Nephron progenitor cell (in vitro differentiated cells): Measurements from ENCODE around the gene WDR48.
A peak's percentile ranks its signal among the peaks of the same experiment; 100 is the strongest.

Experiments used
- DNase-seq: peaks from one replicate; pipeline ENCODE4 v3.0.0; 2021
- H3K27ac Mint-ChIP-seq: 2 replicates; pipeline ENCODE4 v1.8.0; 2021; ENCODE audit warnings: mild to moderate bottlenecking, moderate library complexity, mixed read lengths
- H3K27me3 Mint-ChIP-seq: 2 replicates; pipeline ENCODE4 v1.8.0; 2021; ENCODE audit warnings: mild to moderate bottlenecking, low read depth, mixed read lengths; ENCODE audit not compliant: poor library complexity
- H3K36me3 Mint-ChIP-seq: 2 replicates; pipeline ENCODE4 v1.8.0; 2021; ENCODE audit warnings: low read depth, mixed read lengths
- H3K4me1 Mint-ChIP-seq: 2 replicates; pipeline ENCODE4 v1.8.0; 2021; ENCODE audit warnings: mixed read lengths
- H3K4me3 Mint-ChIP-seq: 2 replicates; pipeline ENCODE4 v1.8.0; 2021; ENCODE audit warnings: mild to moderate bottlenecking, moderate library complexity, mixed read lengths
- H3K9me3 Mint-ChIP-seq: 2 replicates; pipeline ENCODE4 v1.8.0; 2021; ENCODE audit warnings: mild to moderate bottlenecking, moderate library complexity, mixed read lengths
- TF ChIP-seq, protein P1 (sequence below): fragments of 200-600 bp; sonication (generic); IDR thresholded peaks from 2 replicates; pipeline ENCODE4 v1.5.0; 2021; ENCODE audit warnings: antibody characterized with exemption

Gene WDR48

DNA sequence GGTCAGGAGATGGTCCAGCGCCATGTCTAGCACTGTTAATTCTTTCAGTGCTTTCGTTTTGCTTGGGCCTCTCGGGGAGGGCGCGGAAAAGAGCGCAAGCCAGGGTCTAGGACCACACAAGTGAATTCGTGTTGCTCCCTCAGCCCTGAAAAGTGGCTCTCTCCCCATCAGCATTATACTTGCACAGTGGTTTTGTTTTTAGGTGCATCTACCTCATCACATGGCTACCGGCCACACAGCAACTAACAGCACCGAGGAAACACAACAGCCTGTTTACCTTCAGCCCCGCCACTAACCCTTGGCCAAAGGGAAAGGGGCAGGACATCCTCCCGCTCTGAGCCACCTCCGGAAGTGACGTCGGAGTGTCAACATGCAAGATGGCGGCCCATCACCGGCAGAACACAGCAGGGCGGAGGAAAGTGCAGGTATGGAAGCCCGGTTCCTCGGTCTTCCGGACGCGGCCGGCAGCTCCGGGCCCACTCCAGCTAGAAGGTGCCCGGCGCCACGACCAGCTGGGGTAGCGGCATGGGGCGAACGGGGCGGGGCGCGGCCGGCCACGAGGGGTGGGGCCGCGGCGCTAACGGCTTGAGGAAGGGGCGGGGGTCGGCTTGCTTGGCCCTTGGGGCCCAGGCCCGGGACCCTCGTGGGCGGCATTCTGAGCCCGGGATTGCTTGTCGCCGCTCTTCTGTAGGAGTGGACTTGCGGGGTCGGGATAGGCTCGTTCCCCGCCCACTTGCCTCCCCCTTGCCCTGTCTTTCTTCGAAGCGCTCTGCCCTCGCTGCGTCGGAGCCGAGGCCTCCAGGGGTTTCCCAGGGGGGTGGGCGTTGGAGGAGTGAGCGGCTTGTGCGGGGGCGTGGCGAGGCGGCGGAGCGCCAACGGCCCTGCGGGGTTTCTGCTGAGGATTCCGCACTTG is at the start of gene WDR48, which contains the start of gene SCN11A:
Gene WDR48, plus strand, starts transcription at position 368 of the 913 bp plus-strand sequence. Its CDS starts 10 bp downstream, at position 378.
Gene SCN11A, minus strand, starts transcription at position 296 of the 913 bp plus-strand sequence. CDS start 101,582 bp downstream, outside the sequence.
- Mint-ChIP-seq H3K9me3 (no peaks in the 10 kb centered on the region), H3K4me3 (peak within 1 kb of the TSS; percentile 99), H3K36me3 (peaks cover 4% of the 10 kb centered on the region), H3K27ac (peak within 1 kb of the TSS; percentile 98), H3K4me1 (peaks cover 51% of the 10 kb centered on the region), H3K27me3 (peaks cover 3% of the 10 kb centered on the region)
- TF ChIP-seq, protein P1, sequence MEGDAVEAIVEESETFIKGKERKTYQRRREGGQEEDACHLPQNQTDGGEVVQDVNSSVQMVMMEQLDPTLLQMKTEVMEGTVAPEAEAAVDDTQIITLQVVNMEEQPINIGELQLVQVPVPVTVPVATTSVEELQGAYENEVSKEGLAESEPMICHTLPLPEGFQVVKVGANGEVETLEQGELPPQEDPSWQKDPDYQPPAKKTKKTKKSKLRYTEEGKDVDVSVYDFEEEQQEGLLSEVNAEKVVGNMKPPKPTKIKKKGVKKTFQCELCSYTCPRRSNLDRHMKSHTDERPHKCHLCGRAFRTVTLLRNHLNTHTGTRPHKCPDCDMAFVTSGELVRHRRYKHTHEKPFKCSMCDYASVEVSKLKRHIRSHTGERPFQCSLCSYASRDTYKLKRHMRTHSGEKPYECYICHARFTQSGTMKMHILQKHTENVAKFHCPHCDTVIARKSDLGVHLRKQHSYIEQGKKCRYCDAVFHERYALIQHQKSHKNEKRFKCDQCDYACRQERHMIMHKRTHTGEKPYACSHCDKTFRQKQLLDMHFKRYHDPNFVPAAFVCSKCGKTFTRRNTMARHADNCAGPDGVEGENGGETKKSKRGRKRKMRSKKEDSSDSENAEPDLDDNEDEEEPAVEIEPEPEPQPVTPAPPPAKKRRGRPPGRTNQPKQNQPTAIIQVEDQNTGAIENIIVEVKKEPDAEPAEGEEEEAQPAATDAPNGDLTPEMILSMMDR, result no peak
- peak; percentile 91 for DNase-seq

DNA sequence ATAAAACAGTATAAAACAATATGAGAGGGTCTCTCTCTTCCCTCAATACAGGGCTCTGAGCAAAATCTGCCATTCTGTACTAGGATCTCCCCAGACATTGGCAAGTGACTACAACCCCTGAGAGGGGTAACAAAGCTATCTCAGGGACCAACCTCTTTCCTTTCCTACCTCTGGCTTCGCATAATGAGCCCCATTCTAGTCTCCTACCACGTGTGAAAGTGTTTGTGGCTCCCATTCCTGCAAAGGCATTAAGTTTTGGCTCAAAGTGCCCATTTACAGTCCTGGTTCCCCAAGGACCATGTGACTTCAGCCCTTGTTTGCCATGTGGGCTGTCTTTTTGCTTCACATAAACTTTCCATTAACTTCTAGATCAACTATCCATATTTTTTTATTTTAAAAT is 46.5 kb upstream of the WDR48 start:
- peaks cover 37% of the 10 kb centered on the region for H3K9me3 Mint-ChIP-seq
- DNase-seq, result no peak
- no peaks in the 10 kb centered on the region for H3K4me1 Mint-ChIP-seq
- TF ChIP-seq, protein P1, result no peak
- H3K36me3 Mint-ChIP-seq, result peaks cover 9% of the 10 kb centered on the region
- H3K27ac Mint-ChIP-seq, result no peak overlapping the region
- peaks cover 3% of the 10 kb centered on the region for H3K27me3 Mint-ChIP-seq
- no peak overlapping the region for H3K4me3 Mint-ChIP-seq

DNA sequence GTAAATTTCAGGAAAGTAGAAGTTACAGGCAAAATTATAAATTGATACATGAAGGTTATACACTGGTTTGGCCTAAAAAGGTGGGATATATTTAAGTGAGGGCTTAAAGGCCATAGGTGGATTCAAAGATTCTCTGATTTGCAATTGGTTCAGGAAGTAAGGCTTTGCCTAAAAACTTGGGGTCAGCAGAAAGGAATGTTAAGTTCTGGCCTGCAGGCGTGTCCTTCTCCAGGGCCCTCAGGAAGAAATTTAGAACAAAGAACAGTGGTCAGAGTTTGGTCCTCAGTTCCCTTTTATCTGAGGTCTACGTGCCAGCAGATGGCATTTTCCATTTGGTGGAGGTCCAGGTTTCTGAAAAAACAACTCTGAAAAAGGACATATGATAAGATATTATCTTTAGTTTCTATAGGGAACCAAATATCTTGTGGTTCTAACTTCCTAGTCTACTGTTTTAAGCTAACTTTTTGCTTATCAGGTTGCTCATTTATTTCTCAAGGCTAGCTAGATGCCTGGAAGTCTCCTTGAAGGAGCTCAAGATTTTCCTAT is 40.6 kb upstream of the WDR48 start:
- Mint-ChIP-seq H3K4me3 (no peak overlapping the region), H3K4me1 (no peaks in the 10 kb centered on the region), H3K36me3 (peaks cover 4% of the 10 kb centered on the region), H3K27me3 (no peaks in the 10 kb centered on the region), H3K27ac (no peak overlapping the region), H3K9me3 (peaks cover 21% of the 10 kb centered on the region)
- no peak for DNase-seq
- TF ChIP-seq, protein P1, result no peak

DNA sequence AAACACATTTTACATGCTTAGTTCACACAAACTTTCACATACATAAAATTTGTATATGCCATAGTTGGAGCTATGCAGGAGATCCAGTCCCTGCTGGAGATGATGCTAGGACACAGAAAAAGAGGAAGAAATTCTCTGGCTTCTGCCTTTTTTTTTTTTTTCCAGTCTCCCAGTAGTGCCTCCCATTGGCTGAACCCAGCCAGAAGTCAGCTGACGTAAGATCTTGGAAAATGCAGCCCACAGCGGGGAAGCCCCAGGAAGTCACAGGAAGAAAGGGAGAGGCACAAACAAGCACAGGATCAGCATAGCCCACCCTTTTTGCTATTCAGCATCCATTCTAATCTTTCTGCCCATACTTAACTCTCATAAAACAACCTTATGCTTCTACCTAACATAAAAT is 38.5 kb upstream of the WDR48 start:
- Mint-ChIP-seq H3K4me3 (no peak overlapping the region), H3K27me3 (no peaks in the 10 kb centered on the region), H3K9me3 (peaks cover 12% of the 10 kb centered on the region), H3K36me3 (peaks cover 4% of the 10 kb centered on the region), H3K27ac (no peak overlapping the region), H3K4me1 (peaks cover 10% of the 10 kb centered on the region)
- TF ChIP-seq, protein P1, result no peak
- no peak for DNase-seq

DNA sequence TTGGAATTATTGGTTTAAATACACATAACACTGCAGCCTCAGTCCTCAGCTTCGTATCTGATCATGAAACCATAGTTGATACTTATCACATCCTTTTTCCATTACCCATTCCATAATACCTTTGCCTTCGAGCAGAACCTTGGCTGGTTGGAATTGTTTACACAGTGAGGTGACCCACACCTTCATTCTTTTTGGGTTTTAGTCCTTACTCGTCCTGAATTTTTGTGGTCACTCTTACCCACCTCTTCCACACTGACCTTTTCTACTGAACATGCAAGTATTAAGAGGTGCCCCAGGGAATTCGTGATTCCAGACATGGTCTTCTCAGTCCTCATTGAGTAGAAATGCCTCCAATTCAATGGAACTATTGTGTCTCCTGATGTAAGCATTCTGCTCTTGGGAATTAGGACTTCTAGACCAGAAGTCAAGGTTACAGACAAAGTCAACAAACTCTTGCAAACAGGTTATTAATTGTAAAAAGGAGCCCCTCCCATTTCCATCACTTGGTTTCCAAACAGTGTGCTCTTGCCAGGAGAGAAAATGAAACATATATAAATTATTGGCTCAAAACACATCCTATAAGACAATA is 37.8 kb upstream of the WDR48 start:
- no peak overlapping the region for H3K4me3 Mint-ChIP-seq
- TF ChIP-seq, protein P1, result no peak
- no peak overlapping the region for H3K27ac Mint-ChIP-seq
- H3K4me1 Mint-ChIP-seq, result peaks cover 10% of the 10 kb centered on the region
- no peaks in the 10 kb centered on the region for H3K27me3 Mint-ChIP-seq
- H3K36me3 Mint-ChIP-seq, result peaks cover 4% of the 10 kb centered on the region
- peaks cover 10% of the 10 kb centered on the region for H3K9me3 Mint-ChIP-seq
- DNase-seq, result no peak
